Activated CD8-positive, alpha-beta memory T cell treated with anti-CD3 and anti-CD28 coated beads, Interleukin-2, amount 10 ng/mL, durations not matched to agents 7 days and 5 days (primary cell): ENCODE data around the gene CBLN4. TPM values are rescaled to one million over a fixed set of nuclear protein-coding genes. Genes with fewer than 3 reads are reported as not detected.

Source experiments
- ATAC-seq: fragments of 150-1000 bp; cut with Tn5 transposase; one replicate; pipeline ENCODE4 v1.10.0; 2021; ENCODE audit warnings: moderate library complexity
- CTCF ChIA-PET: fragments of 350-600 bp; sonication (Branson Sonifier 250); formaldehyde crosslinking; loops from one replicate; lab custom pipeline; 2021; ENCODE audit warnings: antibody characterized with exemption; lab: Charles Lee
- DNase-seq: peaks from one replicate; pipeline ENCODE4 v3.0.0-alpha.2; 2020
- H3K27ac Mint-ChIP-seq: one replicate; pipeline ENCODE4 v1.8.0; 2021; ENCODE audit warnings: mild to moderate bottlenecking, mixed read lengths
- H3K27me3 Mint-ChIP-seq: one replicate; pipeline ENCODE4 v1.8.0; 2021; ENCODE audit warnings: mixed read lengths
- H3K36me3 Mint-ChIP-seq: one replicate; pipeline ENCODE4 v1.8.0; 2021; ENCODE audit warnings: mild to moderate bottlenecking, mixed read lengths
- H3K4me1 Mint-ChIP-seq: one replicate; pipeline ENCODE4 v1.8.0; 2021; ENCODE audit warnings: mixed read lengths
- H3K4me3 Mint-ChIP-seq: one replicate; pipeline ENCODE4 v1.8.0; 2021; ENCODE audit warnings: mild to moderate bottlenecking, moderate library complexity, mixed read lengths
- H3K9me3 Mint-ChIP-seq: one replicate; pipeline ENCODE4 v1.8.0; 2022; ENCODE audit warnings: low read depth, mixed read lengths
- total RNA-seq, 2 experiments: library from RNA; stranded (reverse); gene quantifications; one replicate each; pipeline ENCODE4 v1.2.3, GENCODE V29; 2021

CBLN4 gene
- total RNA-seq: not detected

GRCh38 chr20:56005389-56005715, at the start of gene CBLN4:
CBLN4 (minus strand) TSS chr20:56005519; CDS start chr20:56004171, 1,348 bp downstream.
- Mint-ChIP-seq H3K4me1 (no peaks in the 10 kb centered on the region), H3K4me3 (no peak within 1 kb of the TSS), H3K27me3 (peaks cover 15% of the 10 kb centered on the region), H3K9me3 (peaks cover 8% of the 10 kb centered on the region), H3K36me3 (peaks cover 7% of the 10 kb centered on the region), H3K27ac (no peak within 1 kb of the TSS)
- DNase-seq (no peak), ATAC-seq (no peak)
- CTCF ChIA-PET: no interaction called here

- no peak overlapping the region for H3K4me3 Mint-ChIP-seq
- H3K9me3 Mint-ChIP-seq: peaks cover 2% of the 10 kb centered on the region
- H3K27ac Mint-ChIP-seq: no peak overlapping the region
- DNase-seq (no peak), ATAC-seq (no peak)
- H3K27me3 Mint-ChIP-seq: no peaks in the 10 kb centered on the region
- no peaks in the 10 kb centered on the region for H3K36me3 Mint-ChIP-seq
- no peaks in the 10 kb centered on the region for H3K4me1 Mint-ChIP-seq
- CTCF ChIA-PET: no interaction called here
Measured at GRCh38 chr20:56043227-56043626, 37.9 kb upstream of the CBLN4 start.

GRCh38 chr20:56032251-56032650, 26.9 kb upstream of the CBLN4 start:
- CTCF ChIA-PET: no interaction called here
- no peak overlapping the region for H3K4me3 Mint-ChIP-seq
- ATAC-seq (no peak), DNase-seq (no peak)
- no peaks in the 10 kb centered on the region for H3K36me3 Mint-ChIP-seq
- no peaks in the 10 kb centered on the region for H3K27me3 Mint-ChIP-seq
- H3K27ac Mint-ChIP-seq: no peak overlapping the region
- H3K9me3 Mint-ChIP-seq: peaks cover 16% of the 10 kb centered on the region
- H3K4me1 Mint-ChIP-seq: no peaks in the 10 kb centered on the region

DNA sequence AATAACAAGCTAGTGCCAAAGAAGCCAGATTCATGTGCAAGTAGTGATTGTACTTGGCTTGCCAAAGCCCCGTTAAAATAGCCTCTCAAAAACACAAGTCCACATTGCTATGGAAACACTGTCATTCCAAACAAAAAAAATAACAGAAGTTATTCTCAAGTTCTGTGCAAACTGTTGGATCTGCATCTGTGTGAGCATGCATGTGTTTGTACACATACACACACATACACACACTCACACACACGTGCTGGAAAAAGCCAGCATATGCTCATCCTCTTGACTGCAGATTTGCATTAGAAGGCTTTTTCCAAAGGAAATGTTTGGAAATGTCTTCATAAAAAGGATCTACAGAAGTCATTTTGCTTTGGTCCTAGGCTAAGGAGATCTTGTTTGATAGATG, 13.4 kb upstream of the CBLN4 start:
- no peak for DNase-seq
- Mint-ChIP-seq H3K36me3 (no peaks in the 10 kb centered on the region), H3K9me3 (peaks cover 12% of the 10 kb centered on the region), H3K27me3 (no peaks in the 10 kb centered on the region), H3K4me1 (no peaks in the 10 kb centered on the region), H3K4me3 (no peak overlapping the region), H3K27ac (no peak overlapping the region)
- no peak for ATAC-seq
- CTCF ChIA-PET: no interaction called here

DNA sequence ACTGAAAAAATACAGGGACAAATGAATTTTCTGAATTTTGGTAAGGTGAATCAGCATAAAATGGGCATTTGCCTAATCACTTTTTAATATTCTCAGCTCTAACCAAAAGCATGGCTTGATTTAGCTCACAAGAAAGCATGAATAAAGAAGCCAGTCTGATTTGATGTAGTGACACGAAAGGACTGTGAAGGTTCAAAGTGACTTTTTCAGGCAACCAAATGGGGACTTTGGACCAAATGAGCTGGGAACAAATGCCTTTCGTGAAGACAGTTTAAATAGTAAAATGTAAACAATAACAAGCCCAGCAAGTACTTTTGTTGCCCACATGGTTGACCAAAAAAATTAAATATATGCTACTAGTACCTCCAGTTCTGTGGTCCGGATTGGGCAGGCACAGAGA, 12.9 kb upstream of the CBLN4 start:
- Mint-ChIP-seq H3K4me1 (no peaks in the 10 kb centered on the region), H3K9me3 (peaks cover 11% of the 10 kb centered on the region), H3K4me3 (no peak overlapping the region), H3K36me3 (no peaks in the 10 kb centered on the region), H3K27ac (no peak overlapping the region), H3K27me3 (no peaks in the 10 kb centered on the region)
- CTCF ChIA-PET: no interaction called here
- DNase-seq (no peak), ATAC-seq (no peak)

DNA sequence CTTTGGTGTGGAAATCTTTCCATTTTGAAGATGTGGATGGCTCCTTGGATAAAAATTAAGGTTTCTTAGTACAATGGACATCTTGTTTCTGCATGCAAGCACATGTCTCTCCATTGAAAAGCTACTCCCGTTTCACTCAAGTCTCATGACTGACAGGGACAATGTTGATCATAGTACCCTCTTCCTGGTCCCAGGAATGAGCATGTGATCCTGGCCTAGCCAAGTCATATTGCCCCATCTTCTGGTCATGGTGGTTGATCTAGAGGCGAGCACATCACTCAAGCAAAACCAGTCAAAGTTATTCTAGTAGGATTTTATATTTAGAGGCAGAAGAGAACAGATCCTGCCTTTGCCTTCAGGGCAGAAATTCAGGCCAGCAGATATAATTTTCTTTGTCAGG, 12.2 kb upstream of the CBLN4 start:
- ATAC-seq (no peak), DNase-seq (no peak)
- Mint-ChIP-seq H3K36me3 (no peaks in the 10 kb centered on the region), H3K4me3 (no peak overlapping the region), H3K4me1 (no peaks in the 10 kb centered on the region), H3K9me3 (peaks cover 6% of the 10 kb centered on the region), H3K27ac (no peak overlapping the region), H3K27me3 (no peaks in the 10 kb centered on the region)
- CTCF ChIA-PET: no interaction called here

DNA sequence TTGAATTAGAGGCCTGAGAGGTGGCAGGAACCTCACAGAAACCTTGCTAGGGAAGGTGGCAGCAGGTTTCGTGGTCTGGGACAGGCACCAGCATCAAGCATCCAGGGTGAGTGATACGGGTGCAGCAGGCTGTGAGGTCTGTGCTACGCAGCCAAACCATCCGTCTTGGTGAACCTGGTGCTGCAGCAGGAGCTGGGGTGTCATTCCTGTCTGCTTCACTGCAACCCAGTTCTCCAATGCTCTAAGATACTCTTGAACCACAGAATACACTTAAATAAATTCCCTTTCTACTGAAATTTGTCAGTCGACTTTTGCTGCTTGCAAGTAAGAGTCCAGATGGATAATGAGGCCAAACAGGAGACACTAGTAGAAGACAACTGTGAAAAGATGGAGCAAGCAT, 9.7 kb upstream of the CBLN4 start:
- Mint-ChIP-seq H3K4me1 (no peaks in the 10 kb centered on the region), H3K36me3 (no peaks in the 10 kb centered on the region), H3K27me3 (no peaks in the 10 kb centered on the region), H3K9me3 (peaks cover 3% of the 10 kb centered on the region), H3K27ac (no peak overlapping the region), H3K4me3 (no peak overlapping the region)
- DNase-seq (no peak), ATAC-seq (no peak)
- CTCF ChIA-PET: no interaction called here

GRCh38 chr20:56014151-56014550, 8.8 kb upstream of the CBLN4 start:
- DNase-seq: no peak
- CTCF ChIA-PET: no interaction called here
- H3K27me3 Mint-ChIP-seq: no peaks in the 10 kb centered on the region
- no peak overlapping the region for H3K27ac Mint-ChIP-seq
- H3K9me3 Mint-ChIP-seq: peaks cover 3% of the 10 kb centered on the region
- no peak overlapping the region for H3K4me3 Mint-ChIP-seq
- H3K4me1 Mint-ChIP-seq: no peaks in the 10 kb centered on the region
- H3K36me3 Mint-ChIP-seq: no peaks in the 10 kb centered on the region
- ATAC-seq: no peak

DNA sequence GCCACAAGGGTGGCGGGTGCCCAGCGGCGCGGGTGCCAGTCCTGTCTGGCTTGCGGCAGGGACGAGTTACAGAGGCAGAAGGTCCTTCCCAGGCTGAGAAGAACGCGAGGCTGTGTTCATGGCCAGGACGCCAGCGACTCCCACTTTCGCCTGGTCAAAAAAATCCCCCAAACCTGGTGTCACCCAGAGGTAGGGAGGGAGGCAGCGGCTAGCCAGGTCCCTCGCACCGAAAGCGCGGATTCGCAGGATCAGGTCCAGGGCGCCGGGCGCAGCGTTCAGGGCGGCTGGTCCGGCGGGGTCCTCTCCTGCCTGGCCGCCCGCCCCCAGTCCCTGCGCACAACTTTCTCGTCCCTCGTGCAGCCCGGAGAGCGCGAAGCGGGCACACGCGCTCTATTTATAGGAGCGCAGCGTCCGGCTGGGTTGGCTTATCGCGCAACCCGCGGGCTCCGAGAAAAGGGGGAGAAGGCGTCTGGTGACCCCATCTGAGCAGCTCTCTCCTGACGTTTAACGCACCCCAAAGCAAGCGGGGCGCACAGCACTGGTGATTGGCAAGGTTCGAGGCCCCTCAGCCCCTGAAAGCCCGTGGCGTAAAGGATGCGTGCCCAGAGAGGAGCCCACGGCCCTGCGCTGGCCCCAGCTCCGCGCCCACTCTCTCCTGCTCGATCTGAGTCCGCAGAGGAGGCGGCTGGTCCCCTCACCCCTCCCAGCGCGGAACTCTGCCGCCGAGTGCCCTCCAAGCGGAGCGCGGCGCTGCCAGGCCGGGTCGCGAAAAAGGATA, 519 bp downstream of the CBLN4 start:
- DNase-seq: no peak

GRCh38 chr20:56004007-56004406, 1.3 kb downstream of the CBLN4 start:
- H3K4me3 Mint-ChIP-seq: no peak overlapping the region

More for the DNA sequence above, 519 bp downstream of the CBLN4 start:
- Mint-ChIP-seq H3K4me3 (no peak overlapping the region), H3K4me1 (no peaks in the 10 kb centered on the region), H3K27me3 (peaks cover 15% of the 10 kb centered on the region), H3K9me3 (peaks cover 8% of the 10 kb centered on the region), H3K27ac (no peak overlapping the region), H3K36me3 (peaks cover 7% of the 10 kb centered on the region)
- no peak for ATAC-seq
- CTCF ChIA-PET: no interaction called here

DNA sequence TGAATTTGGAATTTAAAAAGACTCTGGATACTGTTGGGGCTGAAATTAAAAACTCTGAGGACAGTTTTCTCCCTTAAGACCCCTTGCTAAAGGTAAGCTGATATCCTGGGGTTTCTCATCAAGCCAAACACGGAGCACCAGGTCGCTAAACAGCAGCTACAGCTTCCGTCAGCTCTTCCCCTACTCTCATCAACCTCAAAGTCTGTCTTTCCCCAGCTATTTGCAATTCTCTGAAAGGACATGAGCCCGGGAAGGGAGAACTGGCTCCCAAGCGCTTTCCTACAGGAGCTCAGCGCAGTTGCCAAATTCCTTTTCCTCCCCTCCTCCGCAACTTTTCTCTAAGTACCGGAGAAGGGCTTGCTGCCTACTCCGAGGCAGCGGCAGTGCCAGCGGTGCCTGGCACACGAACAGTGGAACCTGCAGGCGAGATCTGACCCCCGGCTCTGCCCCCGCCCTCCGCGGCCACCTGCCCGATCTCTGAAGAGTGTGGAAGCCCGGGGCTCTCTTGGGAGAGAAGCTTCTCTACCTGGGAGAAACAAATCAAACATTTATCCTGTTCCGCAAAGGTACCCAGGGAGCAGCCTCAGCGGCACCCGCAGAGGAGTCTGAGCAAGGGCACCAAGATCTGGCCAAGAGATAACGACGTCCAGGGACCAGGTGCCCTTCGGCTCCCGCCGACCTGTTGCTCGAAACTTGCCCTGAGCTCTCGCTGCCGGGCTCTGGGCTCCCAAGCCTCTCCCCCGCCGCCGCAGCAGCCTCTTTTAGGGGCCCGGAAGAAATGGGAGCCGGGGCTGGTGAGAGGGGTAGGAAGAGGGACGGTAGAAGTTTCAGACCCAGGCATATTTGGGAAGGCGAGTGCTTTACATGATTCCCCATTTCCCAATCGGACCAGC, 2.2 kb downstream of the CBLN4 start:
- H3K27ac Mint-ChIP-seq: no peak overlapping the region
- CTCF ChIA-PET: no interaction called here
- H3K36me3 Mint-ChIP-seq: peaks cover 7% of the 10 kb centered on the region
- no peak overlapping the region for H3K4me3 Mint-ChIP-seq
- H3K9me3 Mint-ChIP-seq: peaks cover 8% of the 10 kb centered on the region
- DNase-seq (no peak), ATAC-seq (no peak)
- no peaks in the 10 kb centered on the region for H3K4me1 Mint-ChIP-seq
- peaks cover 15% of the 10 kb centered on the region for H3K27me3 Mint-ChIP-seq

More at GRCh38 chr20:56004007-56004406, 1.3 kb downstream of the CBLN4 start:
- peaks cover 15% of the 10 kb centered on the region for H3K27me3 Mint-ChIP-seq
- ATAC-seq (no peak), DNase-seq (no peak)
- CTCF ChIA-PET: no interaction called here
- H3K36me3 Mint-ChIP-seq: peaks cover 7% of the 10 kb centered on the region
- H3K9me3 Mint-ChIP-seq: peaks cover 8% of the 10 kb centered on the region
- H3K4me1 Mint-ChIP-seq: no peaks in the 10 kb centered on the region
- H3K27ac Mint-ChIP-seq: no peak overlapping the region

GRCh38 chr20:56001890-56002289, 3.4 kb downstream of the CBLN4 start:
- Mint-ChIP-seq H3K4me3 (no peak overlapping the region), H3K36me3 (peaks cover 7% of the 10 kb centered on the region), H3K9me3 (peaks cover 8% of the 10 kb centered on the region), H3K27ac (no peak overlapping the region), H3K4me1 (no peaks in the 10 kb centered on the region), H3K27me3 (peaks cover 15% of the 10 kb centered on the region)
- DNase-seq (no peak), ATAC-seq (no peak)
- CTCF ChIA-PET: no interaction called here

DNA sequence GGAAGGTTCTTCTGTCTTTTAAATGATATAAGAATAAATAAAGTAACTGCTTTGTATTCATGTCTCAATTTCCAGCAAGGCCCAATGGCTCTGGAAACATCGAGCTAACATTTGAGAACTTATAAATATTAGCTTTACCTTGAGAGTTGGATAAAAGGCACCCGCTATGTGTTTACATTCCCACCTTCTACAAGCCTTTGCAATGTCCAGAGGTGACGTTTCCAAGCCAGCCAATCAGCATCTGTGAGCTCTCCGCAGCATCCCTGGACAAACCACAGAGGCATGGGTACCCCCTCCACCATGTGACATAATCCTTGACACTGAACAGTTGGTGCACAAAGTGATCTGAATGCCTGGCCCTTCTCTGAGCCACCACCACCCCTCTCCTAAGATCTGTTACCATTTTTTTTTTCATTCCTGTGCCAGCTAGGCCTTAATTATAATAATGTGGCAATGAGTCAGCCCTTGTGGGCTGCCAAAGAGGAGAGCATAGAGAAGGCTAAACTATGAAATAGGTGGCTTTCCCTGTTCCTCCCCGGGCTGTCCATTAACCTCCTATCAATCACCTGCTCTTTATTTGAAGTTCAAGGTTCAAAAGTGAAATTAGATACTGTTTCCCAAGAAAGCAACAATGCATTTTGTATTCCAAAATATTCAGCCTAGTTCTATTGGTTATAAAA, 4.1 kb downstream of the CBLN4 start:
- no peak overlapping the region for H3K27ac Mint-ChIP-seq
- H3K27me3 Mint-ChIP-seq: peaks cover 15% of the 10 kb centered on the region
- no peak overlapping the region for H3K4me3 Mint-ChIP-seq
- CTCF ChIA-PET: no interaction called here
- ATAC-seq (no peak), DNase-seq (no peak)
- peaks cover 5% of the 10 kb centered on the region for H3K9me3 Mint-ChIP-seq
- no peaks in the 10 kb centered on the region for H3K4me1 Mint-ChIP-seq
- H3K36me3 Mint-ChIP-seq: peaks cover 7% of the 10 kb centered on the region
